NK-92 (cell line): ENCODE results near the gene GRIN2A.
"Not testable (repeated sequence)": the region's sequence is repeated elsewhere in the genome, so short reads cannot be mapped to it uniquely, and the experiment has no call there.

Experiments
- DNase-seq: peaks from one replicate; lab custom pipeline; 2025; ENCODE audit not compliant: unreplicated experiment; lab: John Stamatoyannopoulos, UW

Gene GRIN2A

GRCh38 chr16:9929313-9929712, 252.9 kb downstream of the GRIN2A start:
- no peak for DNase-seq

- DNase-seq, result no peak
Observed at GRCh38 chr16:9922441-9922840, 259.8 kb downstream of the GRIN2A start.

- DNase-seq, result no peak
Observed at GRCh38 chr16:9921997-9922396, 260.2 kb downstream of the GRIN2A start.

GRCh38 chr16:9919460-9919859, 262.8 kb downstream of the GRIN2A start:
- no peak for DNase-seq

GRCh38 chr16:9917691-9918090, 264.5 kb downstream of the GRIN2A start:
- DNase-seq, result no peak

- DNase-seq, result no peak
Observed at GRCh38 chr16:9913604-9914326, 268.5 kb downstream of the GRIN2A start.

- no peak for DNase-seq
Observed at GRCh38 chr16:9911989-9912388, 270.2 kb downstream of the GRIN2A start.

GRCh38 chr16:9911231-9911630, 271.0 kb downstream of the GRIN2A start:
- DNase-seq, result no peak

- no peak for DNase-seq
Observed at GRCh38 chr16:9909072-9909825, 273.0 kb downstream of the GRIN2A start.

GRCh38 chr16:9908613-9909012, 273.6 kb downstream of the GRIN2A start:
- DNase-seq, result no peak

GRCh38 chr16:9907752-9908151, 274.5 kb downstream of the GRIN2A start:
- no peak for DNase-seq

- no peak for DNase-seq
Observed at GRCh38 chr16:9906218-9906617, 276.0 kb downstream of the GRIN2A start.

- no peak for DNase-seq
Observed at GRCh38 chr16:9904526-9904925, 277.7 kb downstream of the GRIN2A start.

- no peak for DNase-seq
Observed at GRCh38 chr16:9900576-9900975, 281.7 kb downstream of the GRIN2A start.

GRCh38 chr16:9898555-9898954, 283.7 kb downstream of the GRIN2A start:
- no peak for DNase-seq

GRCh38 chr16:9898124-9898523, 284.1 kb downstream of the GRIN2A start:
- no peak for DNase-seq

GRCh38 chr16:9895817-9896216, 286.4 kb downstream of the GRIN2A start:
- DNase-seq, result no peak

GRCh38 chr16:9885876-9886275, 296.4 kb downstream of the GRIN2A start:
- no peak for DNase-seq

- no peak for DNase-seq
Observed at GRCh38 chr16:9885467-9885866, 296.8 kb downstream of the GRIN2A start.

- not testable (repeated sequence) for DNase-seq
Observed at GRCh38 chr16:9875981-9876380, 306.2 kb downstream of the GRIN2A start.

- DNase-seq, result no peak
Observed at GRCh38 chr16:9874219-9874618, 308.0 kb downstream of the GRIN2A start.

- DNase-seq, result no peak
Observed at GRCh38 chr16:9870962-9871361, 311.3 kb downstream of the GRIN2A start.

- DNase-seq, result no peak
Observed at GRCh38 chr16:9869776-9870175, 312.5 kb downstream of the GRIN2A start.
